ENCODE results near the gene CMIP. TPM values are rescaled to one million over a fixed set of nuclear protein-coding genes. Genes with fewer than 3 reads are reported as not detected.

CMIP gene
- polyA plus RNA-seq, 3 donors, result 0.85 to 61.9 (median 0.93) TPM

DNA sequence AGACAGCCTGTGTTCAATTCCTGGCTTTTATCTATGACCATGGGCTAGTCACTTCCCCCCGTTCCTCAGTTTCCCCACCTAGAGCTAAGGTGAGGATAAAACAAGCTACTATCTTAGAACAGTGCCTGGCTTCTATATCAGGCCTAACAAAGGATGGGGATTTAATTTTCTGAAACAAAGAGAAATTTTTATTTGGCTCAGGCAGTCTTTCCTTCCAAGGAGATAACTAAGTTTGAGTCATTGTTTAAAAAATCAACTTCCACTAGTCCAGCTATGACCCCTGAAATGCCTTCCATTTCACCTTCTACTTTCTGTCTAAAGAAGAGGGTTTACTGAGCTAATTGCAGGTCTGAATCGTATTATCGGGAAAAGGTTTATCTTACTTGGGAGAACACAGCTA, 99.0 kb downstream of the CMIP start:
- H3K27ac Mint-ChIP-seq, result peak overlapping the region in 6 of 7 donors; percentile 30 to 72 (median 59)
- Histone ChIP-seq H3K9ac (ENCODE audit: insufficient read depth, low read length, poor library complexity, severe bottlenecking) (no peak overlapping the region), H3K4me2 (replicated peaks; ENCODE audit: extremely low read depth, low read length, poor library complexity, severe bottlenecking) (peak overlapping the region; percentile 40), H2AFZ (ENCODE audit: insufficient read depth, low read depth, low read length, poor library complexity, severe bottlenecking) (no peak overlapping the region), H3K27ac (ENCODE audit: low read depth in 1 of 2, low read length in 2 of 2) (peak overlapping the region in 1 of 2 donors; percentile 57), H3K4me1 (ENCODE audit: control insufficient read depth in 1 of 2, insufficient read depth in 2 of 2, low read length in 2 of 2) (peaks cover 59% of the 10 kb centered on the region in 2 donors), H3K9me3 (replicated peaks in 1 of 2; ENCODE audit: control insufficient read depth in 1 of 2, insufficient read depth in 1 of 2, low read length in 2 of 2) (no peaks in the 10 kb centered on the region), H4K20me1 (ENCODE audit: insufficient read depth, low read length) (peaks cover 100% of the 10 kb centered on the region), H3K36me3 (replicated peaks in 1 of 2; ENCODE audit: control insufficient read depth in 1 of 2, insufficient read depth in 2 of 2, low read length in 2 of 2) (peaks cover 0 to 21% of the 10 kb centered on the region in 2 donors), H3K27me3 (ENCODE audit: control insufficient read depth in 2 of 2, insufficient read depth in 2 of 2, low read length in 2 of 2) (no peaks in the 10 kb centered on the region), H3K4me3 (replicated peaks in 1 of 3; ENCODE audit: low read depth in 2 of 3, low read length in 3 of 3) (peak overlapping the region in 1 of 3 experiments; percentile 34), H3K79me2 (ENCODE audit: insufficient read depth, low read length) (peaks cover 100% of the 10 kb centered on the region)
- no peaks in the 10 kb centered on the region for H3K9me3 Mint-ChIP-seq
- DNase-seq, result no peak
- peaks cover 0 to 3% (median 2%) of the 10 kb centered on the region in 3 donors for H3K27me3 Mint-ChIP-seq (ENCODE audit: low read depth in 3 of 3)
- H3K36me3 Mint-ChIP-seq, result peaks cover 26 to 34% of the 10 kb centered on the region in 2 donors
- intact Hi-C loops (cut with micrococcal nuclease), result no loop called here
- H3K4me1 Mint-ChIP-seq, result peaks cover 72% of the 10 kb centered on the region
- WGBS (ENCODE audit: insufficient coverage), result no CpG with 5 or more reads among the region's 3 CpGs
- TF ChIP-seq, protein P1, sequence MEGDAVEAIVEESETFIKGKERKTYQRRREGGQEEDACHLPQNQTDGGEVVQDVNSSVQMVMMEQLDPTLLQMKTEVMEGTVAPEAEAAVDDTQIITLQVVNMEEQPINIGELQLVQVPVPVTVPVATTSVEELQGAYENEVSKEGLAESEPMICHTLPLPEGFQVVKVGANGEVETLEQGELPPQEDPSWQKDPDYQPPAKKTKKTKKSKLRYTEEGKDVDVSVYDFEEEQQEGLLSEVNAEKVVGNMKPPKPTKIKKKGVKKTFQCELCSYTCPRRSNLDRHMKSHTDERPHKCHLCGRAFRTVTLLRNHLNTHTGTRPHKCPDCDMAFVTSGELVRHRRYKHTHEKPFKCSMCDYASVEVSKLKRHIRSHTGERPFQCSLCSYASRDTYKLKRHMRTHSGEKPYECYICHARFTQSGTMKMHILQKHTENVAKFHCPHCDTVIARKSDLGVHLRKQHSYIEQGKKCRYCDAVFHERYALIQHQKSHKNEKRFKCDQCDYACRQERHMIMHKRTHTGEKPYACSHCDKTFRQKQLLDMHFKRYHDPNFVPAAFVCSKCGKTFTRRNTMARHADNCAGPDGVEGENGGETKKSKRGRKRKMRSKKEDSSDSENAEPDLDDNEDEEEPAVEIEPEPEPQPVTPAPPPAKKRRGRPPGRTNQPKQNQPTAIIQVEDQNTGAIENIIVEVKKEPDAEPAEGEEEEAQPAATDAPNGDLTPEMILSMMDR (IDR thresholded peaks at IDR 0.05), result no peak
- H3K4me3 Mint-ChIP-seq, result no peak overlapping the region

- H3K4me1 ChIP-seq (ENCODE audit: control insufficient read depth in 1 of 2, insufficient read depth in 2 of 2, low read length in 2 of 2), result peaks cover 65 to 66% of the 10 kb centered on the region in 2 donors
- Mint-ChIP-seq H3K36me3 (peaks cover 27 to 29% of the 10 kb centered on the region in 2 donors), H3K9me3 (no peaks in the 10 kb centered on the region), H3K4me3 (peak overlapping the region; percentile 21 to 83), H3K27me3 (ENCODE audit: low read depth in 3 of 3) (peaks cover 0 to 3% (median 2%) of the 10 kb centered on the region in 3 donors), H3K4me1 (peaks cover 78% of the 10 kb centered on the region), H3K27ac (peak overlapping the region; percentile 30 to 82 (median 57))
- TF ChIP-seq, protein P1 (IDR thresholded peaks at IDR 0.05), result no peak
- DNase-seq, result peak; percentile 41 to 51 (median 43)
- peak overlapping the region; percentile 40 for H3K4me2 ChIP-seq (replicated peaks; ENCODE audit: extremely low read depth, low read length, poor library complexity, severe bottlenecking)
- H3K27ac ChIP-seq (ENCODE audit: low read depth in 1 of 2, low read length in 2 of 2), result peak overlapping the region in 1 of 2 donors; percentile 57
- H4K20me1 ChIP-seq (ENCODE audit: insufficient read depth, low read length), result peaks cover 100% of the 10 kb centered on the region
- no peak overlapping the region for H3K9ac ChIP-seq (ENCODE audit: insufficient read depth, low read length, poor library complexity, severe bottlenecking)
- no peaks in the 10 kb centered on the region for H3K27me3 ChIP-seq (ENCODE audit: control insufficient read depth in 2 of 2, insufficient read depth in 2 of 2, low read length in 2 of 2)
- peak overlapping the region in 1 of 3 experiments; percentile 34 for H3K4me3 ChIP-seq (replicated peaks in 1 of 3; ENCODE audit: low read depth in 2 of 3, low read length in 3 of 3)
- no peak overlapping the region for H2AFZ ChIP-seq (ENCODE audit: insufficient read depth, low read depth, low read length, poor library complexity, severe bottlenecking)
- no peaks in the 10 kb centered on the region for H3K9me3 ChIP-seq (replicated peaks in 1 of 2; ENCODE audit: control insufficient read depth in 1 of 2, insufficient read depth in 1 of 2, low read length in 2 of 2)
- intact Hi-C loops (cut with micrococcal nuclease), result no loop called here
- H3K36me3 ChIP-seq (replicated peaks in 1 of 2; ENCODE audit: control insufficient read depth in 1 of 2, insufficient read depth in 2 of 2, low read length in 2 of 2), result peaks cover 0 to 17% of the 10 kb centered on the region in 2 donors
- H3K79me2 ChIP-seq (ENCODE audit: insufficient read depth, low read length), result peaks cover 100% of the 10 kb centered on the region
- 14% methylated on average over 1 of the region's 7 CpGs for WGBS (ENCODE audit: insufficient coverage)
Observed at GRCh38 chr16:81544261-81544660, 99.7 kb downstream of the CMIP start.

Measured in CD14-positive monocyte (primary cell).